SK-MEL-5 (cell line): ENCODE measurements around the gene ZBTB5. TPM values are rescaled to one million over a fixed set of nuclear protein-coding genes. Genes with fewer than 3 reads are reported as not detected.
"Not testable (repeated sequence)": the region's sequence is repeated elsewhere in the genome, so short reads cannot be mapped to it uniquely, and the experiment has no call there.

Experiments used
- DNase-seq: peaks from one replicate; pipeline ENCODE4 v3.0.0-alpha.2; 2016; ENCODE audit warnings: low read depth, low spot score
- in situ Hi-C: cut with HindIII; loops from 2 replicates; pipeline ENCODE4 v1.10.0; 2016; ENCODE audit warnings: low sequenced_read_pairs, high pct_unique_total_duplicates, low pct_unique_long_range_greater_than_20kb
- polyA plus RNA-seq, 2 experiments: library from polyadenylated mRNA; depleted of rRNA; stranded (reverse); fragments of >200 nt; gene quantifications; 2 replicates each; pipeline ENCODE4 v1.2.3, GENCODE V29; 2015
- total RNA-seq: library from RNA; depleted of rRNA; stranded (reverse); fragments of >200 nt; shearing (Covaris generic); gene quantifications from 2 replicates; pipeline ENCODE4 v1.2.3, GENCODE V29; 2014; rRNA removed

ZBTB5 gene, protein sequence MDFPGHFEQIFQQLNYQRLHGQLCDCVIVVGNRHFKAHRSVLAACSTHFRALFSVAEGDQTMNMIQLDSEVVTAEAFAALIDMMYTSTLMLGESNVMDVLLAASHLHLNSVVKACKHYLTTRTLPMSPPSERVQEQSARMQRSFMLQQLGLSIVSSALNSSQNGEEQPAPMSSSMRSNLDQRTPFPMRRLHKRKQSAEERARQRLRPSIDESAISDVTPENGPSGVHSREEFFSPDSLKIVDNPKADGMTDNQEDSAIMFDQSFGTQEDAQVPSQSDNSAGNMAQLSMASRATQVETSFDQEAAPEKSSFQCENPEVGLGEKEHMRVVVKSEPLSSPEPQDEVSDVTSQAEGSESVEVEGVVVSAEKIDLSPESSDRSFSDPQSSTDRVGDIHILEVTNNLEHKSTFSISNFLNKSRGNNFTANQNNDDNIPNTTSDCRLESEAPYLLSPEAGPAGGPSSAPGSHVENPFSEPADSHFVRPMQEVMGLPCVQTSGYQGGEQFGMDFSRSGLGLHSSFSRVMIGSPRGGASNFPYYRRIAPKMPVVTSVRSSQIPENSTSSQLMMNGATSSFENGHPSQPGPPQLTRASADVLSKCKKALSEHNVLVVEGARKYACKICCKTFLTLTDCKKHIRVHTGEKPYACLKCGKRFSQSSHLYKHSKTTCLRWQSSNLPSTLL
- 6.5 and 7.5 TPM in 2 replicates for total RNA-seq
- 4.0 and 5.8 TPM in 2 replicates for polyA plus RNA-seq (2015; cell fraction: cytosol; rRNA removed)
- 21.9 and 26.1 TPM in 2 replicates for polyA plus RNA-seq (2015; cell fraction: nucleus; rRNA removed)

DNA sequence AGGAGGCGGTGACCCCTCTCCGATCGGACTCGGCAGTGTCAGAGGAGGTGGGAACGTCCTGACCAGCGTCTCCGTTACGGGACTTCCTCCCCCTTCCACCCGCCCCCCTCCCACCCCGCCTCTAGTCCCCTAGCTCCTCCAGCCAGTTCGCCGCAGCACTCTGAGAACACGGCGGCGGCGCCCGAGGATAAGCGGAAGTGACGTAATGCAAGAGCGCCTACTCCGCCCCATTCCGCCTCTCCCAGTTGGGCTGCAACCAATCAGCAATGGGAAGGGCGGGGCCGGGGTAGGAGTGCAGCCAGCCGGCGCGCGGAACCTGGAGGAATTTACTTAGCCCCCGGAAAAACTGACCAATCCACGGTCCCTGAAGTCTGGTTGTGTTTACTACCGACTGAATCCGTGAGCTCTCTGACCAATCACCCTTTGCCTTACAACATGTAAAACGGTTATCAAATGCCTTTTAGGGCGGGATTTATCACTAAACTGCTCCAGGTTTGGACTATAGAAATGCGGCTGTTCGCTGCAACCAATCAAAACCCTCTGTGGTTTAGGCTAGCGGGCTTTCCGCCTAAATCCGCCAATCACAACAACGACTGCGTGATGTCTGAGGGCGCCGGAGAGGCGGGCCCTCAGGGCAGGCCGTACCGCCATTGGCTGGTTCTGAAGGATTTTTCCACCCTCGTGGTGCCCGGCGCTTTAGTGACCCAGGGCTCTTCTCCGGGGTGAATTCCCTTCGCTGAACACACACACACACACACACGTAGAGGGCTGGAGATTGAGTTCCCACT is at the start of gene ZBTB5:
Gene ZBTB5, minus strand, starts transcription at position 202 of the 788 bp plus-strand sequence. CDS start 22,899 bp downstream, outside the sequence.
- in situ Hi-C loops, result no loop called here
- peak; percentile 98 for DNase-seq

GRCh38 chr9:37514999-37515398 is 49.7 kb upstream of the ZBTB5 start:
- DNase-seq, result no peak

DNA sequence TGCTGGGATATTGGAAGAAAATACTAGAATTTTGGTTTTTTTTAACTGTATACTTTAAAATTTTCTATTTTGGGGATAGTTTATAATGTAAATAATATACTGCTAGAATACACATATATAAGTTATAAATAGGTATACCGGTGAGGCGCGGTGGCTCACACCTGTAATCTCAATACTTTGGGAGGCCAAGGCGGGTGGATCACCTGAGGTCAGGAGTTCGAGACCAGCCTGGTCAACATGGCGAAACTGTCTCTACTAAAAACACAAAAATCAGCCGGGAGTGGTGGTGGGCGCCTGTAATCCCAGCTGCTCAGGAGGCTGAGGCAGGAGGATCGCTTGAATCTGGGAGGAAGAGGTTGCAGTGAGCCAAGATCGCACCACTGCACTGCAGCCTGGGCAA is 49.2 kb upstream of the ZBTB5 start:
- DNase-seq, in situ Hi-C loops: not testable (repeated sequence)

More at GRCh38 chr9:37514999-37515398, 49.7 kb upstream of the ZBTB5 start:
- in situ Hi-C loops, result no loop called here

DNA sequence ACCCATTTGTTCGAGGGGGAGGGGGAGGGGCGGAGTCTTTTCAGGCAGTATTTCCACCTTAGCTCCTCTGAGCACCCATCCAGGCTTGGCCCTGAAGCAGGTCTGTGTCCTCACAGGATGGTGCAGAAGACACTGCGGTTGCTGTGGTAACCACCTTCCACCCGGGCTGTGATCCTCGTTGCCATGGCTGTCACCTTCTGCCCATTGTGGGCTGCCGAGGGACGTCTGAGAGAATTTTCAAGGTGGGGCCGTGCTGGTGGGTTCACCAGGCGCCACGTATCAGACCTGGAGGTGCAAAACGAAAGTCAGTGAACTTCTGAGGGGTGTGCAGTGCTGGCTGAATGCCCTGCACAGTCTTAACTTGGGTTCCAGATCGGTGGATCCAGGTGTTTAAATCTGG is 47.2 kb upstream of the ZBTB5 start:
- no peak for DNase-seq
- in situ Hi-C loops, result no loop called here

GRCh38 chr9:37511016-37512010 is 46.1 kb upstream of the ZBTB5 start:
- in situ Hi-C loops, result no loop called here
- DNase-seq, result peak; percentile 48

- DNase-seq, in situ Hi-C loops: not testable (repeated sequence)
Observed at GRCh38 chr9:37510053-37510452, 44.8 kb upstream of the ZBTB5 start.

GRCh38 chr9:37509536-37509935 is 44.3 kb upstream of the ZBTB5 start:
- in situ Hi-C loops, result no loop called here
- DNase-seq, result no peak

DNA sequence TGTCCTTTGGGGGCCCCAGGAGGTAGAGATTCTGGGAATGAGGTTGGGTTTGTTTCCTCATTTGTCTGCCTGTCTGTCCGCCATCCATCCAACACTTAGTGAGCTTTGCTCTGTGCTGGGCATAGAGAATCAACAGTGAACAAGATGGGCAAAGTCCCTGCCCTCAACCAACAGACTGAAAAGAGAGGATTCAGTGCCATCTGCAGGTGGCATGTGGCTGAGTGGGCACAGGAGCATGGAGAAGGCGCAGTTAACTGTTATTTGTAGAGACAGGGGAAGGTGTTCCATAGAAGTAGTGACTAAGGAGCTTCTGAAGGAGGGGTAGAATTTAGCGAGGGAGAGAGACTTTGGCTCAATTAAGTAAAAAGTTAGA is 43.6 kb upstream of the ZBTB5 start:
- DNase-seq, result no peak
- in situ Hi-C loops, result no loop called here

DNA sequence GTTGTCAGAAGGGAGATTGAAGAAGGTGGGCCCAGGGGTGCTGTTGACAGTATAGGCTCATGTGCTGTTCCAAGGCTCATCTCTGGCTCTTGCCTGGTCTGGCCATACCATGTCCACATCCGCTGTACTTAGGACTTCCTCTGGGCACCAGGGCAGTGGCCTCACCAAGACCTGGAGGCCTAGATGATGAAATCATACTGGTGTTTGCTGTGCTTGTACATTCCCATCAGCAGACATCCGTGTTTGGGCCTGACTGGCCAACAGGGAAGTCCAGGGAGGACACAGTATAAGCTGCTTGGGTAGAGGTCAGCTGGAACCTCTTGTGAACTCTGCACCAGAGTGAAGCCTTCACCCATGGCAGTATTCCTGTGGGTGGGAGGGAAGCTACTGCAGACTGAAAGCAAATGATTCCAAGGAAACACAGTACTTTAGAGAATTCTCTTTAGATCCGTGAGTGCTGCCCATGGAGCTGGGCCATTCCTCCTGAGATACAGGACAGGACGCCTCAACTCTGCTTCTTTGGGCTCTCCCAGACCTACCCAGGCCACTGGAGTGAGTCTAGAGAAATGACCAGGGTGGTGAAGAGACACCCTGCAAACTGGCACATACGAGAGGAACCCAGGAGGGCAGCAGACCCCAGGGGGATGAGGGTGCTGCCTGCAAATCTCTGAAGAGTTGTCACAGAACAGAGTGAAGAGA is 43.0 kb upstream of the ZBTB5 start:
- in situ Hi-C loops, result no loop called here
- no peak for DNase-seq

- no peak for DNase-seq
- in situ Hi-C loops, result no loop called here
Observed at GRCh38 chr9:37507566-37508134, 42.4 kb upstream of the ZBTB5 start.

DNA sequence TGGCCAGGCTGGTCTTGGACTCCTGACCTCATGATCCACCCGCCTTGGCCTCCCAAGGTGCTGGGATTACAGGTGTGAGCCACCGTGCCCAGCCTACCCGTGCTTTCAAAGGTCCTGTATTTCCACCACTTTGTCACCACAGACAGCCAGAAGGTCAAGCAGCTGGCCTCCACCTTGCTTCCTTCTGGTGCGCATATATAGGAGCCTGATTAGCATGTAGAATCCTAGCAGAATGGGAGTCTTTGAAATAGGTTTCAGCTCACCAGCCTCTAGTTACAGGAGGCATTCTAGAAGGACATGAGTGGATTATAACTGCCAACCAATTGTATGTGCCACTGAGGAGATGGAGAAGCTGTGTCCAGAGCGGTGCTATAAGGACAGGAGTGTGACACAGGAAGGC is 39.4 kb upstream of the ZBTB5 start:
- no peak for DNase-seq
- in situ Hi-C loops, result no loop called here

DNA sequence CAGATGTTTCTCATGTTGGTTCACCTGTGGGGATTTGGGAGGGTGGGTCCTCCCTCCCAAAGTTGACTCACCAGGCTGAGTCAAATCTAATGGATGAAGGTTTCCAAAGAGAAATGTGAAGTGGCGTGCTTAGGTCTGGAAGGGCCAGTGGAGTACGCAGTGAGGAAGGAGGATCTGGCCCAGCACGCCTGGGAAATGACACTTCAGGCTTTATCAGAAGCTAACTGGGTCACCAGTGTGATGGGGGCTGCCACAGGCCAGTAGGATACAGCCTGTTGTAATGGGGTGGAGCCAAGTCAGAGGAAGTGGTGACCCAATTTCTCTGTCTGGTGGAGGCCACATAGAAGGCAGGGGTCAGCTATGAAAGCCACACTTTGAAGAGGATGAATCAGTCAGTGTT is 38.5 kb upstream of the ZBTB5 start:
- in situ Hi-C loops, result no loop called here
- DNase-seq, result no peak

GRCh38 chr9:37501957-37502596 is 36.8 kb upstream of the ZBTB5 start:
- DNase-seq, result no peak
- in situ Hi-C loops, result no loop called here

DNA sequence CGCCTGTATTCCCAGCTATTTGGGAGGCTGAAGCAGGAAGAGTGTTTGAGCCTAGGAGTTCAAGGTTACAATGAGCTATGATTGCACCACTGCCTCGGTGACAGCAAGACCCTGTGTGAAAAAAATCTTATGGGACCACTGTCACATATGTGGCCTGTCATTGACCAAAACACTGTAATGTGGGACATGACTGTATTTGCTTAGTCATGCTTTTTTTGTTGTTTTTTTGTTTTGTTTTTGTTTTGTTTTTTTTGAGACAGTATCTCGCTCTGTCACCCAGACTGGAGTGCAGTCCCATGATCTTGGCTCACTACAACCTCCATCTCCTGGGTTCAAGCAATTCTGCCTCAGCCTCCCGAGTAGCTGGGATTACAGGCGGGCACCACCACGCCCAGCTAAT is 34.0 kb upstream of the ZBTB5 start:
- DNase-seq, result no peak
- in situ Hi-C loops, result no loop called here

GRCh38 chr9:37498457-37498856 is 33.2 kb upstream of the ZBTB5 start:
- no peak for DNase-seq
- in situ Hi-C loops, result no loop called here

DNA sequence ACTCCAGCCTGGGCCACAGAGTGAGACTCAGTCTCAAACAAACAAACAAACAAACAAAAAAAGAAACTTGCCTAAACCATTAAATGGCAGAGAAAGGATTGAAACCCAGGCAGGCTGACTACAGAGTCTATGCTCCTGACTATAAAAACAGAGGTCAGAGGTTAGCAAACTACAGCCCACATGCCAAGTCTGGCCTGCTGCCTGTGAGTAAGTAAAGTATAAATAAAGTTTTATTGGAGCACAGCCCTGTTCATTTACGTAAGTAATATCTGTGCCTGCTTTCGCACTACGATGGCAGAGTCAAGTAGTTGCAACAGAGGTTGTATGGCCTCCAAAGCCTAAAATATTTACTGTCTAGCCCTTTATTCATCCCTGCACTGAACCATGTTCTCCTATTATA is 32.1 kb upstream of the ZBTB5 start:
- DNase-seq, result no peak
- in situ Hi-C loops, result no loop called here
